SKM-1 treated with dmso at 0.1 percent for 144 hours (cell line): ENCODE results near the gene ARMC9.
A peak's percentile ranks its signal among the peaks of the same experiment; 100 is the strongest.

ENCODE experiments used
- DNase-seq: peaks from one replicate; lab custom pipeline; 2025; ENCODE audit not compliant: unreplicated experiment; lab: John Stamatoyannopoulos, UW

Gene ARMC9

GRCh38 chr2:231411831-231412617 is 213.6 kb downstream of the ARMC9 start:
- DNase-seq, result peak; percentile 26

- no peak for DNase-seq
These were observed 214.2 kb downstream of the ARMC9 start for GRCh38 chr2:231412618-231412963.

DNA sequence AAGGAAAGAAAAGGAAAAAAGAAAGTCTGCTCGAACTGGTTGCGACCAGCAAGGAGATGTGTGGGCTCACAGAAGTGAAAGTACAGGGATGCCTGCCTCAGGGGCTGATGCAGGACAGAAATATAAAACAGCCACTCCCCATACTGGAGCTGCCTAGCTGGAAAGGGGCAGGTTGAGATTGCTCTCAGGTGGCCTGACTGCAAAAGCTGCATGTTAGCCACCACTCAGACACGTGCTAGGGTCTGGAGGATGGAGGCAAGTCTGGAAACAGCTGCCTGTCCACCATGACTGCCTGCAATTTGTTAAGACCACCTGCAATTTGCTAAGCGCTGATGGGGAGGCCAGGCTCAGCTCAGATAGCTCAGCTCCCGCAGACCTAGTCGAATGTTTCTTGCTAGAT is 215.0 kb downstream of the ARMC9 start:
- no peak for DNase-seq

- no peak for DNase-seq
These were observed 215.6 kb downstream of the ARMC9 start for GRCh38 chr2:231413921-231414476.

DNA sequence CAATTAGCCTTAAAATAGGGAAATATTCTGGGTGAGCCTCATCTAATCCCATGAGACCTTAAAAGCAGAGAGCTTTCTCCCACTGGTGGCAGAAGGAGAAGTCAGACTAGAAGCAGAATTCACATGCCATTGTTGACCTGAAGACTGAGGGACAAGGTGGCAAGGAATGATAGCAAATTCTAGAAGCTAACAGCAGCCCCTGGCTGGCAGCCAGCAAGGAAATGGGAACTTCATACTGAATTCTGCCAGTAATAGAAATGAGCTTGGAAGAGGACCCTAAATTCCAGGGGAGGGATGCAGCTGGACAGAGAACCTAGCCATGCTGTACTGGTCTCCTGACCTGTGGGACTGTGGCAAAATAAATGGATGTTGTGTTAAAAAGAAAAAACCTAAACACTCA is 216.6 kb downstream of the ARMC9 start:
- DNase-seq, result no peak

- DNase-seq, result no peak
These were observed 220.6 kb downstream of the ARMC9 start for GRCh38 chr2:231418820-231419640.

GRCh38 chr2:231421051-231421580 is 222.7 kb downstream of the ARMC9 start:
- DNase-seq, result no peak

GRCh38 chr2:231422056-231422455 is 223.6 kb downstream of the ARMC9 start:
- DNase-seq, result no peak

- DNase-seq, result no peak
These were observed 224.7 kb downstream of the ARMC9 start for GRCh38 chr2:231423176-231423575.
